ENCODE results near the gene FGD4. TPM values are rescaled to one million over a fixed set of nuclear protein-coding genes. Genes with fewer than 3 reads are reported as not detected.

Gene FGD4
- total and polyA plus RNA-seq, 2 donors (not counting 3 experiments of a cell fraction or from before 2014, with no cell fraction given) = 6.6 to 44.7 TPM

GRCh38 chr12:32558903-32559302 is 159.5 kb downstream of the FGD4 start:
- Histone ChIP-seq H3K36me3 (ENCODE audit: control insufficient read depth in 2 of 2, extremely low read depth in 1 of 2, insufficient read depth in 2 of 2, low read length in 2 of 2) (no peaks in the 10 kb centered on the region), H3K4me1 (ENCODE audit: control insufficient read depth, extremely low read depth, insufficient read depth, low read length) (no peaks in the 10 kb centered on the region), H3K9me1 (replicated peaks; ENCODE audit: control insufficient read depth, extremely low read depth, insufficient read depth, low read length) (no peaks in the 10 kb centered on the region), H3K9me3 (replicated peaks; ENCODE audit: control insufficient read depth, insufficient read depth, low read length) (no peaks in the 10 kb centered on the region), H4K20me1 (replicated peaks; ENCODE audit: control insufficient read depth, extremely low read depth, insufficient read depth, low read length) (no peaks in the 10 kb centered on the region), H3K27me3 (ENCODE audit: control insufficient read depth in 2 of 2, insufficient read depth in 2 of 2, low read length in 2 of 2) (no peaks in the 10 kb centered on the region), H3K4me2 (ENCODE audit: insufficient read depth, low read length) (no peak overlapping the region), H3K79me2 (ENCODE audit: control insufficient read depth, insufficient read depth, low read length) (peaks cover 40% of the 10 kb centered on the region), H3K4me3 (replicated peaks in 1 of 3; ENCODE audit: insufficient read depth in 1 of 3, low read depth in 1 of 3, low read length in 3 of 3) (no peak overlapping the region), H2AFZ (ENCODE audit: low read depth, low read length) (no peak overlapping the region), H3K27ac (ENCODE audit: insufficient read depth, low read depth, low read length) (no peak overlapping the region), H3K9ac (replicated peaks; ENCODE audit: extremely low read depth, insufficient read depth, low read length) (no peak overlapping the region)
- POLR2A ChIA-PET = no interaction called here
- TF ChIP-seq POLR2A (IDR thresholded peaks at IDR 0.05; ENCODE audit: low read depth, low read length) = no peak
- no peak for TF ChIP-seq GATA2 (IDR thresholded peaks at IDR 0.05; ENCODE audit: insufficient read depth, insufficient read length, low read depth, low read length)
- no peak for TF ChIP-seq POLR2AphosphoS5 (IDR thresholded peaks at IDR 0.05; ENCODE audit: insufficient read depth, low read depth, low read length)
- no peak for TF ChIP-seq JUN (IDR thresholded peaks at IDR 0.05; ENCODE audit: borderline replicate concordance, insufficient read depth, insufficient read length, low read depth)
- no peak for TF ChIP-seq MYC (IDR thresholded peaks at IDR 0.05; ENCODE audit: low read depth, low read length)
- TF ChIP-seq FOS (IDR thresholded peaks at IDR 0.05; ENCODE audit: borderline replicate concordance, insufficient read depth, low read length) = no peak
- TF ChIP-seq, protein P1, sequence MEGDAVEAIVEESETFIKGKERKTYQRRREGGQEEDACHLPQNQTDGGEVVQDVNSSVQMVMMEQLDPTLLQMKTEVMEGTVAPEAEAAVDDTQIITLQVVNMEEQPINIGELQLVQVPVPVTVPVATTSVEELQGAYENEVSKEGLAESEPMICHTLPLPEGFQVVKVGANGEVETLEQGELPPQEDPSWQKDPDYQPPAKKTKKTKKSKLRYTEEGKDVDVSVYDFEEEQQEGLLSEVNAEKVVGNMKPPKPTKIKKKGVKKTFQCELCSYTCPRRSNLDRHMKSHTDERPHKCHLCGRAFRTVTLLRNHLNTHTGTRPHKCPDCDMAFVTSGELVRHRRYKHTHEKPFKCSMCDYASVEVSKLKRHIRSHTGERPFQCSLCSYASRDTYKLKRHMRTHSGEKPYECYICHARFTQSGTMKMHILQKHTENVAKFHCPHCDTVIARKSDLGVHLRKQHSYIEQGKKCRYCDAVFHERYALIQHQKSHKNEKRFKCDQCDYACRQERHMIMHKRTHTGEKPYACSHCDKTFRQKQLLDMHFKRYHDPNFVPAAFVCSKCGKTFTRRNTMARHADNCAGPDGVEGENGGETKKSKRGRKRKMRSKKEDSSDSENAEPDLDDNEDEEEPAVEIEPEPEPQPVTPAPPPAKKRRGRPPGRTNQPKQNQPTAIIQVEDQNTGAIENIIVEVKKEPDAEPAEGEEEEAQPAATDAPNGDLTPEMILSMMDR (IDR thresholded peaks at IDR 0.05; ENCODE audit: extremely low read depth in 1 of 2, insufficient read depth in 1 of 2, low read depth in 1 of 2, low read length in 2 of 2) = no peak
- TF ChIP-seq EZH2 (IDR thresholded peaks at IDR 0.05; ENCODE audit: borderline replicate concordance, low read depth, low read length, severe bottlenecking) = no peak
- TF ChIP-seq, protein P2, sequence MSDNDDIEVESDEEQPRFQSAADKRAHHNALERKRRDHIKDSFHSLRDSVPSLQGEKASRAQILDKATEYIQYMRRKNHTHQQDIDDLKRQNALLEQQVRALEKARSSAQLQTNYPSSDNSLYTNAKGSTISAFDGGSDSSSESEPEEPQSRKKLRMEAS (IDR thresholded peaks at IDR 0.05; ENCODE audit: insufficient read depth, insufficient read length) = no peak
- no TSS peak for BruUV-seq (replicated peaks)
- DNase-seq (ENCODE audit: low read depth, low spot score) (no peak), FAIRE-seq (no peak)
- dilution Hi-C loops (cut with MboI; ENCODE audit: extremely low pct_ligation_motif_present, low sequenced_read_pairs) (no loop called here), intact Hi-C loops (cut with micrococcal nuclease) (no loop called here)
- CTCF ChIA-PET = no interaction called here

All from endothelial cell of umbilical vein (primary cell).